Measurements from ENCODE around the gene KCNK6. TPM values are rescaled to one million over a fixed set of nuclear protein-coding genes. Genes with fewer than 3 reads are reported as not detected.
A peak's percentile ranks its signal among the peaks of the same experiment; 100 is the strongest.

The KCNK6 gene
- total RNA-seq (8.7 TPM), polyA plus RNA-seq (1 to 10 TPM; 2.6 to 4.6 (median 2.7) TPM)

GRCh38 chr19:38319421-38320258, at the start of gene KCNK6:
Gene KCNK6, plus strand, starts transcription at chr19:38319845. Its CDS starts 106 bp downstream, at chr19:38319951.
- Histone ChIP-seq H3K9me3 (ENCODE audit: control insufficient read depth in 2 of 2, low read length in 2 of 2) (no peaks in the 10 kb centered on the region), H3K4me3 (ENCODE audit: low read depth, low read length) (peak within 1 kb of the TSS; percentile 73), H3K36me3 (ENCODE audit: control insufficient read depth, insufficient read depth, low read length) (no peaks in the 10 kb centered on the region), H3K27me3 (ENCODE audit: control insufficient read depth, insufficient read depth, low read length) (no peaks in the 10 kb centered on the region), H3K27ac (ENCODE audit: insufficient read depth, low read length, poor library complexity, severe bottlenecking) (peak within 1 kb of the TSS; percentile 57), H3K4me1 (ENCODE audit: control insufficient read depth, insufficient read depth, low read length, poor library complexity, severe bottlenecking) (peaks cover 54% of the 10 kb centered on the region)
- ATAC-seq (ENCODE audit: low read depth in 2 of 2) (no peak), DNase-seq (peak; percentile 38 to 56 (median 44))
- H3K4me1 Mint-ChIP-seq: peaks cover 11 to 65% (median 47%) of the 10 kb centered on the region in 4 donors
- H3K27me3 Mint-ChIP-seq: no peaks in the 10 kb centered on the region
- peak within 1 kb of the TSS; percentile 87 to 90 (median 88) for H3K4me3 Mint-ChIP-seq
- peaks cover 0 to 1% (median 0%) of the 10 kb centered on the region in 7 donors for H3K9me3 Mint-ChIP-seq
- peak within 1 kb of the TSS; percentile 90 to 94 (median 90) for H3K27ac Mint-ChIP-seq
- peaks cover 5% of the 10 kb centered on the region for H3K36me3 Mint-ChIP-seq

GRCh38 chr19:38270587-38271167, 49.0 kb upstream of the KCNK6 start:
- no peak overlapping the region for H3K4me3 ChIP-seq (ENCODE audit: low read depth, low read length)

GRCh38 chr19:38273499-38273898, 46.1 kb upstream of the KCNK6 start:
- no peaks in the 10 kb centered on the region for H3K27me3 ChIP-seq (ENCODE audit: control insufficient read depth, insufficient read depth, low read length)
- no peaks in the 10 kb centered on the region for H3K36me3 ChIP-seq (ENCODE audit: control insufficient read depth, insufficient read depth, low read length)
- no peaks in the 10 kb centered on the region for H3K4me1 ChIP-seq (ENCODE audit: control insufficient read depth, insufficient read depth, low read length, poor library complexity, severe bottlenecking)
- Mint-ChIP-seq H3K27me3 (no peaks in the 10 kb centered on the region), H3K27ac (no peak overlapping the region), H3K4me1 (peaks cover 0 to 2% (median 0%) of the 10 kb centered on the region in 4 donors), H3K4me3 (no peak overlapping the region), H3K36me3 (peaks cover 12% of the 10 kb centered on the region), H3K9me3 (no peaks in the 10 kb centered on the region)
- H3K4me3 ChIP-seq (ENCODE audit: low read depth, low read length): no peak overlapping the region
- no peaks in the 10 kb centered on the region for H3K9me3 ChIP-seq (ENCODE audit: control insufficient read depth in 2 of 2, low read length in 2 of 2)
- ATAC-seq (ENCODE audit: low read depth in 2 of 2) (no peak), DNase-seq (no peak)
- no peak overlapping the region for H3K27ac ChIP-seq (ENCODE audit: insufficient read depth, low read length, poor library complexity, severe bottlenecking)

More at GRCh38 chr19:38270587-38271167, 49.0 kb upstream of the KCNK6 start:
- DNase-seq (no peak), ATAC-seq (ENCODE audit: low read depth in 2 of 2) (no peak)
- Histone ChIP-seq H3K4me1 (ENCODE audit: control insufficient read depth, insufficient read depth, low read length, poor library complexity, severe bottlenecking) (no peaks in the 10 kb centered on the region), H3K27me3 (ENCODE audit: control insufficient read depth, insufficient read depth, low read length) (no peaks in the 10 kb centered on the region), H3K9me3 (ENCODE audit: control insufficient read depth in 2 of 2, low read length in 2 of 2) (no peaks in the 10 kb centered on the region), H3K36me3 (ENCODE audit: control insufficient read depth, insufficient read depth, low read length) (no peaks in the 10 kb centered on the region), H3K27ac (ENCODE audit: insufficient read depth, low read length, poor library complexity, severe bottlenecking) (no peak overlapping the region)
- Mint-ChIP-seq H3K9me3 (peaks cover 0 to 1% (median 0%) of the 10 kb centered on the region in 7 donors), H3K27me3 (no peaks in the 10 kb centered on the region), H3K27ac (no peak overlapping the region), H3K4me3 (no peak overlapping the region), H3K36me3 (peaks cover 12% of the 10 kb centered on the region), H3K4me1 (peaks cover 0 to 22% (median 5%) of the 10 kb centered on the region in 4 donors)

- no peaks in the 10 kb centered on the region for H3K4me1 ChIP-seq (ENCODE audit: control insufficient read depth, insufficient read depth, low read length, poor library complexity, severe bottlenecking)
- H3K4me3 ChIP-seq (ENCODE audit: low read depth, low read length): no peak overlapping the region
- ATAC-seq (ENCODE audit: low read depth in 2 of 2) (no peak), DNase-seq (no peak)
- no peaks in the 10 kb centered on the region for H3K9me3 ChIP-seq (ENCODE audit: control insufficient read depth in 2 of 2, low read length in 2 of 2)
- H3K27ac ChIP-seq (ENCODE audit: insufficient read depth, low read length, poor library complexity, severe bottlenecking): no peak overlapping the region
- Mint-ChIP-seq H3K4me3 (no peak overlapping the region), H3K27me3 (no peaks in the 10 kb centered on the region), H3K27ac (no peak overlapping the region), H3K4me1 (peaks cover 0 to 2% (median 0%) of the 10 kb centered on the region in 4 donors), H3K9me3 (no peaks in the 10 kb centered on the region), H3K36me3 (peaks cover 12% of the 10 kb centered on the region)
- no peaks in the 10 kb centered on the region for H3K27me3 ChIP-seq (ENCODE audit: control insufficient read depth, insufficient read depth, low read length)
- no peaks in the 10 kb centered on the region for H3K36me3 ChIP-seq (ENCODE audit: control insufficient read depth, insufficient read depth, low read length)
Observed at GRCh38 chr19:38274739-38275138, 44.9 kb upstream of the KCNK6 start.

- Mint-ChIP-seq H3K27ac (no peak overlapping the region), H3K4me1 (peaks cover 0 to 5% (median 2%) of the 10 kb centered on the region in 4 donors)
- no peak overlapping the region for H3K27ac ChIP-seq (ENCODE audit: insufficient read depth, low read length, poor library complexity, severe bottlenecking)
Observed at GRCh38 chr19:38276942-38277517, 42.6 kb upstream of the KCNK6 start.

GRCh38 chr19:38277549-38277948, 42.1 kb upstream of the KCNK6 start:
- Mint-ChIP-seq H3K9me3 (no peaks in the 10 kb centered on the region), H3K27ac (no peak overlapping the region)
- no peak for ATAC-seq (ENCODE audit: low read depth in 2 of 2)

More at GRCh38 chr19:38276942-38277517, 42.6 kb upstream of the KCNK6 start:
- Histone ChIP-seq H3K27me3 (ENCODE audit: control insufficient read depth, insufficient read depth, low read length) (no peaks in the 10 kb centered on the region), H3K4me1 (ENCODE audit: control insufficient read depth, insufficient read depth, low read length, poor library complexity, severe bottlenecking) (peaks cover 5% of the 10 kb centered on the region), H3K9me3 (ENCODE audit: control insufficient read depth in 2 of 2, low read length in 2 of 2) (no peaks in the 10 kb centered on the region), H3K36me3 (ENCODE audit: control insufficient read depth, insufficient read depth, low read length) (no peaks in the 10 kb centered on the region), H3K4me3 (ENCODE audit: low read depth, low read length) (no peak overlapping the region)
- DNase-seq: no peak
- ATAC-seq (ENCODE audit: low read depth in 2 of 2): no peak
- Mint-ChIP-seq H3K27me3 (no peaks in the 10 kb centered on the region), H3K4me3 (no peak overlapping the region), H3K9me3 (no peaks in the 10 kb centered on the region), H3K36me3 (peaks cover 10% of the 10 kb centered on the region)

GRCh38 chr19:38277969-38278680, 41.5 kb upstream of the KCNK6 start:
- H3K27ac Mint-ChIP-seq: no peak overlapping the region
- H3K27ac ChIP-seq (ENCODE audit: insufficient read depth, low read length, poor library complexity, severe bottlenecking): no peak overlapping the region
- peaks cover 10% of the 10 kb centered on the region for H3K36me3 Mint-ChIP-seq
- H3K27me3 Mint-ChIP-seq: no peaks in the 10 kb centered on the region
- no peak for DNase-seq
- no peaks in the 10 kb centered on the region for H3K9me3 ChIP-seq (ENCODE audit: control insufficient read depth in 2 of 2, low read length in 2 of 2)
- H3K27me3 ChIP-seq (ENCODE audit: control insufficient read depth, insufficient read depth, low read length): no peaks in the 10 kb centered on the region
- no peaks in the 10 kb centered on the region for H3K9me3 Mint-ChIP-seq
- H3K36me3 ChIP-seq (ENCODE audit: control insufficient read depth, insufficient read depth, low read length): no peaks in the 10 kb centered on the region
- ATAC-seq (ENCODE audit: low read depth in 2 of 2): no peak
- peaks cover 8% of the 10 kb centered on the region for H3K4me1 ChIP-seq (ENCODE audit: control insufficient read depth, insufficient read depth, low read length, poor library complexity, severe bottlenecking)
- no peak overlapping the region for H3K4me3 ChIP-seq (ENCODE audit: low read depth, low read length)
- H3K4me3 Mint-ChIP-seq: no peak overlapping the region
- peaks cover 0 to 12% (median 3%) of the 10 kb centered on the region in 4 donors for H3K4me1 Mint-ChIP-seq

More at GRCh38 chr19:38277549-38277948, 42.1 kb upstream of the KCNK6 start:
- Histone ChIP-seq H3K9me3 (ENCODE audit: control insufficient read depth in 2 of 2, low read length in 2 of 2) (no peaks in the 10 kb centered on the region), H3K36me3 (ENCODE audit: control insufficient read depth, insufficient read depth, low read length) (no peaks in the 10 kb centered on the region), H3K4me3 (ENCODE audit: low read depth, low read length) (no peak overlapping the region), H3K4me1 (ENCODE audit: control insufficient read depth, insufficient read depth, low read length, poor library complexity, severe bottlenecking) (peaks cover 8% of the 10 kb centered on the region), H3K27me3 (ENCODE audit: control insufficient read depth, insufficient read depth, low read length) (no peaks in the 10 kb centered on the region), H3K27ac (ENCODE audit: insufficient read depth, low read length, poor library complexity, severe bottlenecking) (no peak overlapping the region)
- peaks cover 10% of the 10 kb centered on the region for H3K36me3 Mint-ChIP-seq
- no peaks in the 10 kb centered on the region for H3K27me3 Mint-ChIP-seq
- no peak overlapping the region for H3K4me3 Mint-ChIP-seq
- DNase-seq: no peak
- peaks cover 0 to 11% (median 3%) of the 10 kb centered on the region in 4 donors for H3K4me1 Mint-ChIP-seq

All from CD4-positive, CD25-positive, alpha-beta regulatory T cell (primary cell).